Measurements from ENCODE around the gene CTDP1. TPM values are rescaled to one million over a fixed set of nuclear protein-coding genes. Genes with fewer than 3 reads are reported as not detected.

CTDP1 gene
- total RNA-seq, 1 donor from 2014 or later, result 43.3 TPM

GRCh38 chr18:79639072-79639829 lies 40.4 kb upstream of the CTDP1 start:
- intact Hi-C loops (cut with micrococcal nuclease), result no loop called here
- DNase-seq (ENCODE audit: low spot score), result no peak
- Mint-ChIP-seq H3K4me1 (ENCODE audit: low read depth) (no peaks in the 10 kb centered on the region), H3K9me3 (peaks cover 4% of the 10 kb centered on the region), H3K4me3 (ENCODE audit: low read depth) (no peak overlapping the region), H3K27ac (no peak overlapping the region), H3K27me3 (ENCODE audit: low read depth) (peaks cover 14% of the 10 kb centered on the region), H3K36me3 (ENCODE audit: low read depth) (no peaks in the 10 kb centered on the region)

DNA sequence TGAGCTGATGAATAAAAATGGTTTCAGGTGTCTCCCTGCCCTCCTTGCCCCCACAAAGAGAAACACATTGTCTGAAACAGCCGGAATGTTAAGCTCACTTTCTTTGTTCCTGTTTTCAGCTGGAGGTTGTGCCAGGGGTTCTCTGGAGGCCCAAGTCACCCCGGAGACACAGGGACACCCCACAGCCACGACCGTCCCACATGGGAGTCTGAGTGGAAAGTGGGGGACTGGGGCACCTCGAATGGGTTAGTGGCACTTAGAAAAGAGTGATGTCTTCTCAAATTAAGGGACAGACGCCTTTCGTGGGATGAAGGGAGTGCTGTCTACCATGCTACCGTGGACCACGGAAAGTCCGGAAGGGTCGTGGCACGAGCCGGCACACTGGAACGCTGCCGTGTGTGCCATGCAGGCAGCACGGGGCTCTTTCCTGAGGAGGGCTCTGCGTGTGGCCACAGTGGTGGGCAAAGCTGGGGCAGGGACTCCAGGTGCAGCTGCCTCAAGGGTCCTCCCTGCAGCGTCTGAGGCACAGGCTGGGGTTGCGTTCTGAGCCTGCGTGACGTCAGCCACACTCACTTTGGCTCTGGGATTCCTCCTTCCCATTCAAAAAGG lies 39.4 kb upstream of the CTDP1 start:
- Mint-ChIP-seq H3K9me3 (peaks cover 3% of the 10 kb centered on the region), H3K4me3 (ENCODE audit: low read depth) (no peak overlapping the region), H3K27me3 (ENCODE audit: low read depth) (peaks cover 14% of the 10 kb centered on the region), H3K27ac (no peak overlapping the region), H3K36me3 (ENCODE audit: low read depth) (no peaks in the 10 kb centered on the region), H3K4me1 (ENCODE audit: low read depth) (no peaks in the 10 kb centered on the region)
- DNase-seq (ENCODE audit: low spot score), result no peak
- intact Hi-C loops (cut with micrococcal nuclease), result no loop called here

- DNase-seq (ENCODE audit: low spot score), result no peak
- Mint-ChIP-seq H3K9me3 (no peaks in the 10 kb centered on the region), H3K4me3 (ENCODE audit: low read depth) (no peak overlapping the region), H3K36me3 (ENCODE audit: low read depth) (no peaks in the 10 kb centered on the region), H3K4me1 (ENCODE audit: low read depth) (no peaks in the 10 kb centered on the region), H3K27me3 (ENCODE audit: low read depth) (peaks cover 14% of the 10 kb centered on the region), H3K27ac (no peak overlapping the region)
- intact Hi-C loops (cut with micrococcal nuclease), result no loop called here
These were observed 38.7 kb upstream of the CTDP1 start for GRCh38 chr18:79640875-79641274.

GRCh38 chr18:79641722-79642497 lies 37.7 kb upstream of the CTDP1 start:
- DNase-seq (ENCODE audit: low spot score), result no peak
- no peaks in the 10 kb centered on the region for H3K9me3 Mint-ChIP-seq
- peaks cover 13% of the 10 kb centered on the region for H3K27me3 Mint-ChIP-seq (ENCODE audit: low read depth)
- no peak overlapping the region for H3K27ac Mint-ChIP-seq
- no peak overlapping the region for H3K4me3 Mint-ChIP-seq (ENCODE audit: low read depth)
- intact Hi-C loops (cut with micrococcal nuclease), result no loop called here
- H3K4me1 Mint-ChIP-seq (ENCODE audit: low read depth), result no peaks in the 10 kb centered on the region
- no peaks in the 10 kb centered on the region for H3K36me3 Mint-ChIP-seq (ENCODE audit: low read depth)

- Mint-ChIP-seq H3K27ac (no peak overlapping the region), H3K36me3 (ENCODE audit: low read depth) (no peaks in the 10 kb centered on the region), H3K27me3 (ENCODE audit: low read depth) (peaks cover 8% of the 10 kb centered on the region), H3K9me3 (no peaks in the 10 kb centered on the region), H3K4me1 (ENCODE audit: low read depth) (no peaks in the 10 kb centered on the region), H3K4me3 (ENCODE audit: low read depth) (no peak overlapping the region)
- no peak for DNase-seq (ENCODE audit: low spot score)
- intact Hi-C loops (cut with micrococcal nuclease), result no loop called here
These were observed 37.0 kb upstream of the CTDP1 start for GRCh38 chr18:79642626-79643025.

GRCh38 chr18:79643054-79643984 lies 36.3 kb upstream of the CTDP1 start:
- no peak for DNase-seq (ENCODE audit: low spot score)
- no peak overlapping the region for H3K4me3 Mint-ChIP-seq (ENCODE audit: low read depth)
- H3K36me3 Mint-ChIP-seq (ENCODE audit: low read depth), result no peaks in the 10 kb centered on the region
- peaks cover 8% of the 10 kb centered on the region for H3K27me3 Mint-ChIP-seq (ENCODE audit: low read depth)
- H3K9me3 Mint-ChIP-seq, result no peaks in the 10 kb centered on the region
- intact Hi-C loops (cut with micrococcal nuclease), result no loop called here
- H3K27ac Mint-ChIP-seq, result no peak overlapping the region
- no peaks in the 10 kb centered on the region for H3K4me1 Mint-ChIP-seq (ENCODE audit: low read depth)

DNA sequence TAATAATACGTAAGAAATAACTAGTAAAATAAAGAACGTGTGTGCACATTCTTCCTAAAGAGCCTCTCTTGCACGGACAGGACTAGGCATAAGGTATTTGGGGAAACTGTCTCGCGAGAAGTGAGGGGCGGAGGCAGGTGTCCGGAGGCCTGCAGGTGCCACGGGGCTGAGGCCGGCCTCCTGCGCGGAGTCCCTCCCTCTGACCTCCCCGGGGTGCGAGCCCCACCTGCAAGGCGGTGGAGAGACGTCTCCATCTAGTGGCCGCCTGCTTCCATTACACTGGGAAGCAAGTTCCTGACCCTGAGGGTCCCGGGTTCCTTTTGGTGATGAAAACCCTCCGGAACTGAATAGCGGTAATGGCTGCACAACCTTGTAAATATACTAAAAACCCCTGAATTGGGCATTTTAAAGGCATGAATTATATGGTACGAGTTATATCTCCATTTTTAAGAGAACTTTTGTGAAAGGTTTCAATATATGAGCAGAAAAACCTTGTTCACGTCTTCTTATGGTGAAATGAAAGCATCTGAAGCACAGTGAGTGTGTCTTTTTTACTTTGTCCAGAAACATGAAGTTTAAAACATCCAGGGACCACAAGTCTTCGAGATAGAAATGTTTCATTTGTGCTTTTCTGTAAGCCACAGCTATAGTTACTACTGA lies 35.5 kb upstream of the CTDP1 start:
- intact Hi-C loops (cut with micrococcal nuclease), result loop anchor here (1.0 to 2.0 kb wide), 2 partner anchors 115 to 265 kb away; no protein-coding TSS in a partner anchor
- no peaks in the 10 kb centered on the region for H3K9me3 Mint-ChIP-seq
- peaks cover 7% of the 10 kb centered on the region for H3K27me3 Mint-ChIP-seq (ENCODE audit: low read depth)
- no peaks in the 10 kb centered on the region for H3K4me1 Mint-ChIP-seq (ENCODE audit: low read depth)
- no peak overlapping the region for H3K27ac Mint-ChIP-seq
- no peak overlapping the region for H3K4me3 Mint-ChIP-seq (ENCODE audit: low read depth)
- H3K36me3 Mint-ChIP-seq (ENCODE audit: low read depth), result no peaks in the 10 kb centered on the region
- peak; percentile 57 for DNase-seq (ENCODE audit: low spot score)

DNA sequence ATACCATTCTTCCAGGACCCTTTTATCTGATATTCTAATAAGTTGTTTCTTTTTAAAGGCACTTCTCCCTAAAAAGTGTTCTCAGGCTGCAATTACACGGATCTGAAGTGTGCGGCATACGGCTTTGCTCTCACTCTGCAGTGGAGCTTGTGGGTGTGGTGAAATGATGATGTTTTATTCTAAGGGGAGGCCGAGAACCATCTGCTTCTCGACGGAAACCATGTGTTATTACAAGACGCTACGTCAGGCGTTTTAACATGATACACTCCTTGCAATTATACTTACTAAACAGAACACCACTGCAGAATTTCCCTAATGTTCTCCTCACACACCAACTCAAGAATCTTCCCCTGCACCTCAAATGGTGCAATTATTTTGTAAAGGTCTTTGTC lies 34.9 kb upstream of the CTDP1 start:
- no peak overlapping the region for H3K27ac Mint-ChIP-seq
- no peaks in the 10 kb centered on the region for H3K4me1 Mint-ChIP-seq (ENCODE audit: low read depth)
- H3K36me3 Mint-ChIP-seq (ENCODE audit: low read depth), result no peaks in the 10 kb centered on the region
- H3K4me3 Mint-ChIP-seq (ENCODE audit: low read depth), result no peak overlapping the region
- H3K27me3 Mint-ChIP-seq (ENCODE audit: low read depth), result peaks cover 6% of the 10 kb centered on the region
- intact Hi-C loops (cut with micrococcal nuclease), result loop anchor here (1.0 to 2.0 kb wide), 2 partner anchors 116 to 265 kb away; no protein-coding TSS in a partner anchor
- no peak for DNase-seq (ENCODE audit: low spot score)
- no peaks in the 10 kb centered on the region for H3K9me3 Mint-ChIP-seq

- Mint-ChIP-seq H3K27me3 (ENCODE audit: low read depth) (peaks cover under 1% of the 10 kb centered on the region), H3K36me3 (ENCODE audit: low read depth) (no peaks in the 10 kb centered on the region), H3K4me1 (ENCODE audit: low read depth) (no peaks in the 10 kb centered on the region), H3K4me3 (ENCODE audit: low read depth) (no peak overlapping the region), H3K9me3 (no peaks in the 10 kb centered on the region), H3K27ac (no peak overlapping the region)
- no peak for DNase-seq (ENCODE audit: low spot score)
- intact Hi-C loops (cut with micrococcal nuclease), result loop anchor here (2.0 kb wide), 1 partner anchor 117 kb away; no protein-coding TSS in a partner anchor
These were observed 34.2 kb upstream of the CTDP1 start for GRCh38 chr18:79645291-79645983.

- DNase-seq (ENCODE audit: low spot score), result no peak
- Mint-ChIP-seq H3K9me3 (no peaks in the 10 kb centered on the region), H3K27me3 (ENCODE audit: low read depth) (peaks cover 5% of the 10 kb centered on the region), H3K27ac (no peak overlapping the region), H3K36me3 (ENCODE audit: low read depth) (no peaks in the 10 kb centered on the region), H3K4me1 (ENCODE audit: low read depth) (no peaks in the 10 kb centered on the region), H3K4me3 (ENCODE audit: low read depth) (no peak overlapping the region)
- intact Hi-C loops (cut with micrococcal nuclease), result no loop called here
These were observed 32.3 kb upstream of the CTDP1 start for GRCh38 chr18:79647307-79647706.

GRCh38 chr18:79650959-79651358 lies 28.6 kb upstream of the CTDP1 start:
- Mint-ChIP-seq H3K9me3 (peaks cover 4% of the 10 kb centered on the region), H3K36me3 (ENCODE audit: low read depth) (no peaks in the 10 kb centered on the region), H3K4me1 (ENCODE audit: low read depth) (no peaks in the 10 kb centered on the region), H3K4me3 (ENCODE audit: low read depth) (no peak overlapping the region), H3K27ac (no peak overlapping the region), H3K27me3 (ENCODE audit: low read depth) (peaks cover 22% of the 10 kb centered on the region)
- intact Hi-C loops (cut with micrococcal nuclease), result no loop called here
- no peak for DNase-seq (ENCODE audit: low spot score)
